ENCODE results near the gene STXBP2. TPM values are rescaled to one million over a fixed set of nuclear protein-coding genes. Genes with fewer than 3 reads are reported as not detected.

STXBP2 gene
- total and polyA plus RNA-seq, 4 donors = 25.9 to 32.7 (median 27.2) TPM

DNA sequence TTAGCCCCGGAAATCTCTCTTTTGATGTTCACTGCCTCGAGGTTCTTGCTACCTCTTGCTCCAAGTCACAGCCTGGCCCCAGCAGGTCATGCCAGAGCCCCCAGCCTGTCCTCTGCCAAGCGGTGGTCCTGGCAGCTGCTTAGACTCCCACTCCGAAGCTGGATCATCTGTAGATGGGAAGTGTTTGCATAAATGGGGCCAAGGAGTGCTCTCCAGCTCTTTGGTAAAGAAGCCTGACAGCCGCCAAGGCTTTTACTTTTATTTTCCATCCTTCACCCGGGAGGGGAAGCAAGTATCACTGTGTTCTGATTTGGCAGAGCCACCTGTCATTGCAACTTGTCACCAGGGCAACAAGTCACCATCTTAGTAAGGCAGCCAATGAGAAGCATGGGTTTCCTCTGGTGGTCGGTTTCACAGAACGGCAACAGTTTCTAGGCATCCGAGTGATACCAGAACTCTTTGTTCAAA is 21.3 kb downstream of the STXBP2 start:
- no peak overlapping the region for H3K9ac ChIP-seq (ENCODE audit: low read depth in 1 of 2, low read length in 2 of 2)
- TF ChIP-seq FOXA1 (IDR thresholded peaks at IDR 0.05) (no peak), RAD21 (IDR thresholded peaks at IDR 0.05) (no peak)
- H3K4me1 ChIP-seq (ENCODE audit: control insufficient read depth in 4 of 4, insufficient read depth in 4 of 4, low read length in 3 of 4) = peaks cover 0 to 3% (median 0%) of the 10 kb centered on the region in 4 donors
- H3K36me3 ChIP-seq (ENCODE audit: control insufficient read depth in 4 of 4, insufficient read depth in 3 of 4, low read depth in 1 of 4, low read length in 3 of 4) = no peaks in the 10 kb centered on the region
- no peak overlapping the region for H3K27ac ChIP-seq (ENCODE audit: low read depth in 1 of 2, low read length in 2 of 2)
- no peaks in the 10 kb centered on the region for H3K27me3 ChIP-seq (ENCODE audit: control insufficient read depth in 4 of 4, insufficient read depth in 4 of 4, low read length in 3 of 4)
- no peak overlapping the region for H3K4me3 ChIP-seq (ENCODE audit: low read depth in 1 of 3, low read length in 3 of 3)
- DNase-seq (ENCODE audit: low spot score) = no peak
- H3K9me3 ChIP-seq (ENCODE audit: control insufficient read depth in 4 of 4, low read length in 3 of 4) = no peaks in the 10 kb centered on the region
- WGBS = 63% methylated on average over 9 of the region's 9 CpGs

DNA sequence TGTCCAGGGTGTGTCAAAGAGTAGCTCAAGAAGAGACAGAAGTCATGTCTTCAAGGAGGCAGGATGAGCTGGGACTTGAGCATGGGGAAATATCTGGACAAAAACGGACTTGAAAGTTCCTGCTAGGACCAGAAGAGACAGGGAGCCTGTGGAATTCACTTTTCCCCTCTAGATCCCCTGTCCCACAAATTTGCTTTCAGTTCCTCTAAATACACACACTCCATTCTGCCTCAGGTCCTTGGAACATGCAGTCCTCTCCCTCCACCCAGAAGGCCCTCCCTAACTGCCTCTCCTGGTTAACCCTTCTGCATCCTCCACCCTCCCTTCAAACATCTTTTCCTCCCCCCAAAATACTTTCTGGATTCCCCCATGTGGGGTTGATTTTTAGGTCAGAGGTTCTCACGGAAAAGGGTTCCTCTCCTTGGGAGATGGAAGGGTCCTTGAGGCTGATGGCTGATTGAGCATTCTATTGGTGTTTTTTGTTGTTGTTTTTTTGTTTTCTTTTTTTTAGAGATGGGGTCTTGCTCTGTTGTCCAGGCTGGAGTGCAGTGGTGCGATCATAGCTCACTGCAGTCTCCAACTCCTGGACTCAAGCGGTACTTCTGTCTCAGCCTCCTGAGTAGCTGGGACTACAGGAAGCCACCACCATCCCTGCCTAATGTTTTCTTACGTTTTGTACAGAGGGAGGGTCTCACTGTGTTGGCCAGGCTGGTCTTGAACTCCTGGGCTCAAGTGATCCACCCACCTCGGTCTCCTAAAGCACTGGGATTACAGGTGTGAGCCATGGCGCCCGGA is 25.0 kb downstream of the STXBP2 start:
- WGBS = 77% methylated on average over 8 of the region's 8 CpGs
- Histone ChIP-seq H3K4me1 (ENCODE audit: control insufficient read depth in 4 of 4, insufficient read depth in 4 of 4, low read length in 3 of 4) (peaks cover 0 to 3% (median 0%) of the 10 kb centered on the region in 4 donors), H3K9me3 (ENCODE audit: control insufficient read depth in 4 of 4, low read length in 3 of 4) (no peaks in the 10 kb centered on the region), H3K27me3 (ENCODE audit: control insufficient read depth in 4 of 4, insufficient read depth in 4 of 4, low read length in 3 of 4) (no peaks in the 10 kb centered on the region), H3K4me3 (ENCODE audit: low read depth in 1 of 3, low read length in 3 of 3) (no peak overlapping the region), H3K36me3 (ENCODE audit: control insufficient read depth in 4 of 4, insufficient read depth in 3 of 4, low read depth in 1 of 4, low read length in 3 of 4) (no peaks in the 10 kb centered on the region), H3K9ac (ENCODE audit: low read depth in 1 of 2, low read length in 2 of 2) (no peak overlapping the region), H3K27ac (ENCODE audit: low read depth in 1 of 2, low read length in 2 of 2) (no peak overlapping the region)
- DNase-seq (ENCODE audit: low spot score) = no peak
- TF ChIP-seq NR2F2 (IDR thresholded peaks at IDR 0.05) = no peak
- no peak for TF ChIP-seq FOXA2 (IDR thresholded peaks at IDR 0.05)
- no peak for TF ChIP-seq TAF1 (conservative IDR thresholded peaks at IDR 0.05)
- TF ChIP-seq HNF4G (IDR thresholded peaks at IDR 0.05) = no peak
- no peak for TF ChIP-seq FOXA1 (IDR thresholded peaks at IDR 0.05)
- TF ChIP-seq, protein P1, sequence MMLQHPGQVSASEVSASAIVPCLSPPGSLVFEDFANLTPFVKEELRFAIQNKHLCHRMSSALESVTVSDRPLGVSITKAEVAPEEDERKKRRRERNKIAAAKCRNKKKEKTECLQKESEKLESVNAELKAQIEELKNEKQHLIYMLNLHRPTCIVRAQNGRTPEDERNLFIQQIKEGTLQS (IDR thresholded peaks at IDR 0.05) = no peak
- TF ChIP-seq SP1 (IDR thresholded peaks at IDR 0.05) = no peak
- TF ChIP-seq EGR1 (IDR thresholded peaks at IDR 0.05; ENCODE audit: low read depth in 2 of 2) = no peak
- no peak for TF ChIP-seq ZBTB33 (IDR thresholded peaks at IDR 0.05)

GRCh38 chr19:7662657-7663056 is 25.7 kb downstream of the STXBP2 start:
- TF ChIP-seq MAX (IDR thresholded peaks at IDR 0.05) (no peak), YY1 (IDR thresholded peaks at IDR 0.05) (no peak), RAD21 (IDR thresholded peaks at IDR 0.05) (no peak), JUND (IDR thresholded peaks at IDR 0.05) (no peak), REST (IDR thresholded peaks at IDR 0.05) (no peak), GABPA (IDR thresholded peaks at IDR 0.05 in 1 of 2, conservative IDR thresholded peaks at IDR 0.05 in 1 of 2) (no peak), FOXA1 (IDR thresholded peaks at IDR 0.05) (no peak), SP1 (IDR thresholded peaks at IDR 0.05) (no peak), ZBTB33 (IDR thresholded peaks at IDR 0.05) (no peak), FOXA2 (IDR thresholded peaks at IDR 0.05) (no peak)
- Histone ChIP-seq H3K4me3 (ENCODE audit: low read depth in 1 of 3, low read length in 3 of 3) (no peak overlapping the region), H3K36me3 (ENCODE audit: control insufficient read depth in 4 of 4, insufficient read depth in 3 of 4, low read depth in 1 of 4, low read length in 3 of 4) (no peaks in the 10 kb centered on the region), H3K27ac (ENCODE audit: low read depth in 1 of 2, low read length in 2 of 2) (no peak overlapping the region), H3K9ac (ENCODE audit: low read depth in 1 of 2, low read length in 2 of 2) (no peak overlapping the region), H3K4me1 (ENCODE audit: control insufficient read depth in 4 of 4, insufficient read depth in 4 of 4, low read length in 3 of 4) (no peaks in the 10 kb centered on the region), H3K27me3 (ENCODE audit: control insufficient read depth in 4 of 4, insufficient read depth in 4 of 4, low read length in 3 of 4) (no peaks in the 10 kb centered on the region), H3K9me3 (ENCODE audit: control insufficient read depth in 4 of 4, low read length in 3 of 4) (no peaks in the 10 kb centered on the region)
- 82% methylated on average over 14 of the region's 14 CpGs for WGBS
- DNase-seq (ENCODE audit: low spot score) = no peak
